ENCODE results near the gene SLX4IP.

Gene SLX4IP

DNA sequence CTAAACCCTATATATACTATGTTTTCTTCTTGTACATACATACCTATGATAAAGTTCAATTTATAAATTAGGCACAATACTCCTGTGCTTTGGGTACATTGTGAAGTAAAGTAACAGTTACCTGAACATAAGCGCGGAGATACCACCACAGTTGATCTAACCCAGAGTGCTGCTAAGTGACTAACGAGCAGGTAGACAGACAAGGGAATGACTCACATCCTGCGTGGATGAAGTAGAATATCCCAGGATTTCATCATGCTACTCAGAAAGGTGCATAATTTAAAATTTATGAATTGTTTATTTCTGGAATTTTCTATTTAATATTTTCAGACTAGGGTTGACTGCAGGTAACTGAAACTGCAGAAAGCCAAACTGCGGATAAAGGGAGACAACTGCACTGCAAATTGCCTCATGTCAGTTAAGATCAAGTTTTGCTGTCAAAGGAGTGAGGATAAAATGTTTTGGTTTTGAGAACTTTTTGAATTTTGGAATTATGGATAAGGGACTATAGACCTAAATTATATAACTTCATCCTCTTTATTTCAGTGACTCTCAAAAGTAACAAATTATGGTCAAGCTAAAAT is 15.5 kb upstream of the SLX4IP start:
- DNase-seq (ENCODE audit: low read depth, low spot score), result no peak

DNA sequence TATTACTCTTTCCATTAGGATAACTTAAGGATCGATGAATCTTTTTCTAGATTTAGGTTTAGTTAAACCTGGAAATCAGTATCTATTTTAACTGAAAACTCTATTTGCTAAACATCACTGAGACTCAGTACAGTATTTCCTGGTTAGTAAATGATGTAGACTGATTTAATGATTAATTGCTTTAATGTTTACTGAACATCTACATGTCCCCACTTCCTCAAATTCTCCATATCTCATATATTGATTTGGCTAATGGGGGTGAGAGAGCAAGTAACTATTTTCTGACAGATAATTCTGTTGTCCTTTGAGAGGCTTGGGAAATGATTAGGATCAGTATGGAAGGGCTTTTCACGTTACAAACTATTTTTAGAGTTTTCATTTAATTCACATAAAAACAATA is 11.4 kb upstream of the SLX4IP start:
- H3K4me3 ChIP-seq, result no peak overlapping the region
- peaks cover 22% of the 10 kb centered on the region for H3K36me3 ChIP-seq (ENCODE audit: insufficient read depth, low read length)
- H3K9ac ChIP-seq (ENCODE audit: insufficient read length), result no peak overlapping the region
- TF ChIP-seq POLR2AphosphoS5 (IDR thresholded peaks at IDR 0.05; ENCODE audit: borderline replicate concordance, low read depth, low read length) (no peak), FOXP2 (optimal IDR thresholded peaks at IDR 0.05; ENCODE audit: control extremely low read depth, extremely low read length, insufficient read depth) (no peak), EZH2 (IDR thresholded peaks at IDR 0.05) (no peak)
- H3K9me3 ChIP-seq (ENCODE audit: low read depth, low read length), result no peaks in the 10 kb centered on the region
- DNase-seq (ENCODE audit: low read depth, low spot score), result no peak
- no peak overlapping the region for H3K27ac ChIP-seq

More for the DNA sequence above, 15.5 kb upstream of the SLX4IP start:
- Histone ChIP-seq H3K9me3 (ENCODE audit: low read depth, low read length) (no peaks in the 10 kb centered on the region), H3K9ac (ENCODE audit: insufficient read length) (no peak overlapping the region), H3K27ac (no peak overlapping the region), H3K36me3 (ENCODE audit: insufficient read depth, low read length) (peaks cover 37% of the 10 kb centered on the region), H3K4me3 (no peak overlapping the region)
- TF ChIP-seq POLR2AphosphoS5 (IDR thresholded peaks at IDR 0.05; ENCODE audit: borderline replicate concordance, low read depth, low read length), result no peak
- TF ChIP-seq FOXP2 (optimal IDR thresholded peaks at IDR 0.05; ENCODE audit: control extremely low read depth, extremely low read length, insufficient read depth), result no peak
- TF ChIP-seq EZH2 (IDR thresholded peaks at IDR 0.05), result no peak

DNA sequence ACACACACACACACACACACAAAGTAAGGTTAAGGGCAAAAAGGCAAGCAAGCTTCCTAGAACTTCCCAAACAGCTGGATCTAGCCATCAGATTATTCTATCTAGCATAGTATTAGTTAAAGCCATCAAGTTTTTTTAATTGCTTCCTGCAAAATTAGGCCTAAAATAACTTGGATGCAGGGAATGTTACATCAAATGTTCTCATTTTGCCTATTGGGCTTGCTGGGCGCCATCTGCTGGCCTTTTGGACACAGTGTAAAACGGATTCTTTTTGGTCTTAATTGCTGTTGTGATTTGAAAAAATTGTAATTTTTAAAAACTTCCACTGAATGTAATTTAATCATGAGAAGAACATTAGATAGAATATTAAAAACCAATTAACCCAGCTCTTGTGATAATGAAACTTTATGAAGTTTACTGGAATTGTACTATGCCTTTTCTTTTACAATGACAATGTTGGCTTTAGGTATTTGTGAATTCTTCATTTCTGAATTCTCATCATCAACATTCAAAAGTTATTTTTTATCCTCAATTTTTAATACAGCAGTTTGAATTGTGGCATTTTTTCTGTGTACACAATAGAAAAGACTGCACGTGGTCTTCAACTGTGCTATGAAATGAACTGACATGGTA is 7.9 kb upstream of the SLX4IP start:
- H3K4me3 ChIP-seq, result no peak overlapping the region
- no peaks in the 10 kb centered on the region for H3K9me3 ChIP-seq (ENCODE audit: low read depth, low read length)
- peak overlapping the region; percentile 66 for H3K27ac ChIP-seq
- H3K9ac ChIP-seq (ENCODE audit: insufficient read length), result no peak overlapping the region
- peaks cover 15% of the 10 kb centered on the region for H3K36me3 ChIP-seq (ENCODE audit: insufficient read depth, low read length)
- TF ChIP-seq POLR2AphosphoS5 (IDR thresholded peaks at IDR 0.05; ENCODE audit: borderline replicate concordance, low read depth, low read length), result no peak
- no peak for TF ChIP-seq FOXP2 (optimal IDR thresholded peaks at IDR 0.05; ENCODE audit: control extremely low read depth, extremely low read length, insufficient read depth)
- no peak for TF ChIP-seq EZH2 (IDR thresholded peaks at IDR 0.05)
- DNase-seq (ENCODE audit: low read depth, low spot score), result no peak

DNA sequence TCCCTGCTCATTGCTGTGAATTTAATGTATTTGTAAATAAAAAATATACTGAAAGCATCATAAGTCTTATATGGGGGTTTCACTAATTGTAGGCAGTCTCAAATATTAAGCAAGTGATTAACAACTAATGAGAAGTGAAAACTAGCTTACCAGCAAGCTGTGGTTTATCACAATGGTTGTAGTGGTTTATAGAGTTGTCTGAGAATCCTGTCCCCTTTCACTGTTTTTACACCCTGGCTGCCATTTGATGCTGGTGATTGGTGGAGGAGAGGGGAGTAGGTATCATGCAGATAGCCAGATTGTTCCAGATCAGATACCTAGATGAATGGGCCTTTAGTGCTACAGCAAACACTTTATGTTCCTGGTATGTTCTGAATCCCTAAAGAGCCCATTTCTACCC is 7.1 kb upstream of the SLX4IP start:
- no peak overlapping the region for H3K4me3 ChIP-seq
- no peak for DNase-seq (ENCODE audit: low read depth, low spot score)
- TF ChIP-seq POLR2AphosphoS5 (IDR thresholded peaks at IDR 0.05; ENCODE audit: borderline replicate concordance, low read depth, low read length) (no peak), EZH2 (IDR thresholded peaks at IDR 0.05) (no peak), FOXP2 (optimal IDR thresholded peaks at IDR 0.05; ENCODE audit: control extremely low read depth, extremely low read length, insufficient read depth) (no peak)
- H3K36me3 ChIP-seq (ENCODE audit: insufficient read depth, low read length), result peaks cover 15% of the 10 kb centered on the region
- peak overlapping the region; percentile 66 for H3K27ac ChIP-seq
- H3K9ac ChIP-seq (ENCODE audit: insufficient read length), result no peak overlapping the region
- H3K9me3 ChIP-seq (ENCODE audit: low read depth, low read length), result no peaks in the 10 kb centered on the region

DNA sequence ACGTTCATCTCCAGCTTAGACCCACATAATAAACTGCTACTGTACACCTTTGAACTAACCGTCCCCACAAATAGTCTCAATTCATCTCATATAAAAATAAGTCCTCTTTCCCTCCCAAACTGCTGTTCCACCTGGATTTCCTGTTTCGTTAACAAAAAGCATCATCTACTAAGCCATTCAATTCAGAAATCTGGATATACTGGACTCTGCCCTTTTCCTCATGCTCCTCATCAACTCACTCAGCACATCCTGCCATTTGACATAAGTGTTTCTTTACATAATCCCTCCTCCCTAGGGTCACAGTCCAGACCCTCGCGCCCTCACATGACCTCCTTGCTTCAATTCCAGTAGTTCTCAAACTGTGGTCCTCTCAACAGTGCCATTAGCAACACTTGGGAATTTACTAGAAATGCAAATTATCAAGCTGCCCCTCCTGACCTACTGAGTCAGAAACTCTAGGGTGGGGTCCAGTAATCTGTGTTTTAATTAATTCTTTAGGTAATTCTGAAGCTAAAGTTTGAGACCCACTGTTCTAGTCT is 5.6 kb upstream of the SLX4IP start:
- Histone ChIP-seq H3K9me3 (ENCODE audit: low read depth, low read length) (no peaks in the 10 kb centered on the region), H3K27ac (peak overlapping the region; percentile 48; the same call in 1 of the 2 replicates), H3K9ac (ENCODE audit: insufficient read length) (no peak overlapping the region), H3K36me3 (ENCODE audit: insufficient read depth, low read length) (peaks cover 12% of the 10 kb centered on the region), H3K4me3 (no peak overlapping the region)
- no peak for DNase-seq (ENCODE audit: low read depth, low spot score)
- TF ChIP-seq FOXP2 (optimal IDR thresholded peaks at IDR 0.05; ENCODE audit: control extremely low read depth, extremely low read length, insufficient read depth), result no peak
- no peak for TF ChIP-seq POLR2AphosphoS5 (IDR thresholded peaks at IDR 0.05; ENCODE audit: borderline replicate concordance, low read depth, low read length)
- TF ChIP-seq EZH2 (IDR thresholded peaks at IDR 0.05), result no peak

DNA sequence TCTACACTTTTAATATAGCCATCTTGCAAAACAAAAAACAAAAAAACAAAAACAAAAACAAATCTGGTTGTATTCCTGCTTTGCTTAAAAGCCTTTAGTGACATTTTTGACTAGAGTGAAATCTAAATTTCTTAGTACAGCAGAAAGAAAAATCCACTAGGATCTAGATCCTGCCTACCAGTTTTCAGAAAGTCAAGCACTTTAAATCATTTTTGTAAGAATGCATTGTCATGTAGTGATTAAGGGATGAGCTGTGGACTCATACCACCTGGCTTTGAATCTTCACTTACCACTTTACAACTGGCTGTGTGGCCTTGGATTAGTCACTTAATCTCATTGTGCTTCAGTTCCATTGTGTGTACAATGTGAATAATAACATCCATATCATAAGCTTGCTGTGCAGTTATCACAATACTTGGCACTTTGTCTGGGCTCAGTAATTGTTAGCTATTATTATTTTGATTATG is 5.1 kb upstream of the SLX4IP start:
- Histone ChIP-seq H3K4me3 (no peak overlapping the region), H3K9me3 (ENCODE audit: low read depth, low read length) (no peaks in the 10 kb centered on the region), H3K36me3 (ENCODE audit: insufficient read depth, low read length) (peaks cover 12% of the 10 kb centered on the region), H3K27ac (no peak overlapping the region), H3K9ac (ENCODE audit: insufficient read length) (no peak overlapping the region)
- no peak for DNase-seq (ENCODE audit: low read depth, low spot score)
- TF ChIP-seq FOXP2 (optimal IDR thresholded peaks at IDR 0.05; ENCODE audit: control extremely low read depth, extremely low read length, insufficient read depth), result no peak
- TF ChIP-seq POLR2AphosphoS5 (IDR thresholded peaks at IDR 0.05; ENCODE audit: borderline replicate concordance, low read depth, low read length), result no peak
- no peak for TF ChIP-seq EZH2 (IDR thresholded peaks at IDR 0.05)

DNA sequence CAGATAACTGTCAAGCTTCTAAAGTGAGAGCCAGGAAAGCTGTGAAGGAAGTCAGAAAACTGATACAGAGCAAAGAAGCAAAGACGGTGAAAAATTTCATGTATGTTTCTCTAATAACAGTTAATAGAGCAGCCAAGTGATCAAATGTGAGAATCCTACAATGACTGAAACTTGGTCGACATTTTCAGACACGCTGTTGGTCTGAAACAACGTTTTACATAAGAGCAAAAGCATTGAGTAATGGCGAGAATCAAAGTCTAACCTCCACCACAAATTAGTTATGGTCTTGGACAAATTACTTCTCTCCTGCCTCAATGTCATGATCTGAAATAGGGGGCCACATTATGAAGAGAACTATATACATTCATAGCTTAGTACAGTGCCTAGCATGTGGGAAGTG is 4.4 kb upstream of the SLX4IP start:
- Histone ChIP-seq H3K4me3 (no peak overlapping the region; the same call in 1 of the 2 replicates), H3K9ac (ENCODE audit: insufficient read length) (no peak overlapping the region), H3K36me3 (ENCODE audit: insufficient read depth, low read length) (peaks cover 12% of the 10 kb centered on the region), H3K9me3 (ENCODE audit: low read depth, low read length) (no peaks in the 10 kb centered on the region), H3K27ac (no peak overlapping the region; the same call in 1 of the 2 replicates)
- TF ChIP-seq FOXP2 (optimal IDR thresholded peaks at IDR 0.05; ENCODE audit: control extremely low read depth, extremely low read length, insufficient read depth) (no peak), EZH2 (IDR thresholded peaks at IDR 0.05) (no peak), POLR2AphosphoS5 (IDR thresholded peaks at IDR 0.05; ENCODE audit: borderline replicate concordance, low read depth, low read length) (no peak)
- DNase-seq (ENCODE audit: low read depth, low spot score), result no peak

DNA sequence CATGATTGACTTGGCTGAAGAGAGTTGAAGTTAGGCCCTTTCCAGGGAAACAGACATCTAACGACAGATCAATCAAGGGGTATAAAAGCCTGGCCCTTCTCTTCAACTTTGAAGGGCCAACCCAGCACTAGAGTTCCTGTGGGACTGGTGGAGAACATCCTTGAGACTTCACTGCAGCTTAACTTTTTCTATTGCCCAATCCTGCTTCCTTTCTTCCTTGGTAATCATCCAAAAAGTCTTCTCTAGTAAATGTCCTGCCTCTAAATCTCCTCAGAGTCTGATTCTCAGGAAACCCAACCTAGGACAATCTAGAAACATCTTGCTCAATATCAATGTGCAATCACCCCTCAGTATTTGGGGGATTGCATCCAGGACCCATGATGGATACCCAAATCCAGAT is 3.0 kb upstream of the SLX4IP start:
- H3K9me3 ChIP-seq (ENCODE audit: low read depth, low read length), result no peaks in the 10 kb centered on the region
- no peak for DNase-seq (ENCODE audit: low read depth, low spot score)
- no peak for TF ChIP-seq FOXP2 (optimal IDR thresholded peaks at IDR 0.05; ENCODE audit: control extremely low read depth, extremely low read length, insufficient read depth)
- no peak for TF ChIP-seq EZH2 (IDR thresholded peaks at IDR 0.05)
- TF ChIP-seq POLR2AphosphoS5 (IDR thresholded peaks at IDR 0.05; ENCODE audit: borderline replicate concordance, low read depth, low read length), result no peak
- 0 out of 2 replicates have a peak overlapping the region, but pooled peaks have one; percentile 43 for H3K27ac ChIP-seq
- H3K9ac ChIP-seq (ENCODE audit: insufficient read length), result no peak overlapping the region
- H3K4me3 ChIP-seq, result no peak overlapping the region
- H3K36me3 ChIP-seq (ENCODE audit: insufficient read depth, low read length), result peaks cover 7% of the 10 kb centered on the region; the same call in 1 of the 2 replicates

Data from SK-N-MC (cell line).